ENCODE results near the gene OR2T6. TPM values are rescaled to one million over a fixed set of nuclear protein-coding genes. Genes with fewer than 3 reads are reported as not detected.
"Not testable (repeated sequence)": the region's sequence is repeated elsewhere in the genome, so short reads cannot be mapped to it uniquely, and the experiment has no call there.

Gene OR2T6
- total RNA-seq, 2 donors from 2014 or later, result 0.11 TPM; not detected in 1

GRCh38 chr1:248433811-248434415, 58.4 kb downstream of the OR2T6 start:
- 94% methylated on average over 37 of the region's 38 CpGs for WGBS
- H3K36me3 ChIP-seq; H3K9me3 ChIP-seq; H3K27me3 ChIP-seq (replicated peaks; ENCODE audit: insufficient read depth); H3K4me1 ChIP-seq (replicated peaks); H3K4me3 ChIP-seq; H3K27ac ChIP-seq; DNase-seq (ENCODE audit: low spot score); intact Hi-C loops (cut with DNase I): not testable (repeated sequence)

DNA sequence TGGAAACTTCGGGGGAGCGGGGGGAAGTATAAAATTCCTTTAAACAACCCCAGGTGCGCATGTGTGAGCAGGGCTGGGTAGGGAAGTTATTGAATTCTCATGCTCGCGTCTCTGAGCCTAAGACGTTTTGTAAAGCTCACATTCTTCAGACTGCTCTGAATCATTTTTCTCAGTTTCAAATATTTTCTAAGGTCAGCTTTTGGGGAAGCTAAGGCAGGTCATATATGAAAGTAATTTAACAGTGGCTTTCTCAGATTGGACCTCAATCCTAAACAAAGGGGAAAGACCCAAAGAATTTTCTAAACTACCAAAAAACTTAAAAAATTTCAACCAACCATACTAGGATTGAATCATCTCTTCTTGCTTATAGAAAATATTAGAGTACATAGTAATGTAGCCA, 59.4 kb downstream of the OR2T6 start:
- intact Hi-C loops (cut with DNase I); H3K9me3 ChIP-seq; H3K27me3 ChIP-seq (replicated peaks; ENCODE audit: insufficient read depth); H3K4me1 ChIP-seq (replicated peaks); H3K36me3 ChIP-seq; DNase-seq (ENCODE audit: low spot score); H3K27ac ChIP-seq; H3K4me3 ChIP-seq: not testable (repeated sequence)
- WGBS, result 81% methylated on average over 6 of the region's 6 CpGs

- H3K4me3 ChIP-seq; H3K4me1 ChIP-seq (replicated peaks); H3K27ac ChIP-seq; DNase-seq (ENCODE audit: low spot score); H3K36me3 ChIP-seq; H3K9me3 ChIP-seq; H3K27me3 ChIP-seq (replicated peaks; ENCODE audit: insufficient read depth); intact Hi-C loops (cut with DNase I): not testable (repeated sequence)
- 73% methylated on average over 3 of the region's 3 CpGs for WGBS
These were observed 60.8 kb downstream of the OR2T6 start for GRCh38 chr1:248436303-248436702.

DNA sequence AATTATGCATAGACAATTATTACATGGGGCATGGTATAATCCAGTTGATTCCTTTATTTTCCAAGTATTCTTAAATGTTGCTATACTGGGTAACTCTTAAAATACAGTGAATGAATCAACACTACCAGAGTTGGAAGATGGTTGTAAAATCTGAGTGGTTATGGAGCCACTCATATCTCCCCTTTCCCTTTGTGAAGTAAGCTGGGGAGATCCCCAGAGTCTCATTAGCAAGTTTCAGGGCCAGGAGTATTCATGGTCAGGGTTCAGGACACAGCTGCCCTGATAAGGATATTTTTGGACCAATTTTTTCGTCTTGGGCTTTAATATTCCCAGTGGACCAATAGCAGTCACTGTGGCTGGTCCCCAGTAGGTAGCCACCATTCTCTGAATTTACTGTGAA, 63.1 kb downstream of the OR2T6 start:
- 67% methylated on average over 1 of the region's 1 CpG for WGBS
- H3K9me3 ChIP-seq; H3K4me3 ChIP-seq; H3K27ac ChIP-seq; H3K27me3 ChIP-seq (replicated peaks; ENCODE audit: insufficient read depth); DNase-seq (ENCODE audit: low spot score); H3K4me1 ChIP-seq (replicated peaks); intact Hi-C loops (cut with DNase I); H3K36me3 ChIP-seq: not testable (repeated sequence)

GRCh38 chr1:248439283-248439682, 63.7 kb downstream of the OR2T6 start:
- H3K4me1 ChIP-seq (replicated peaks); H3K9me3 ChIP-seq; H3K4me3 ChIP-seq; DNase-seq (ENCODE audit: low spot score); H3K27me3 ChIP-seq (replicated peaks; ENCODE audit: insufficient read depth); H3K36me3 ChIP-seq; intact Hi-C loops (cut with DNase I); H3K27ac ChIP-seq: not testable (repeated sequence)
- 65% methylated on average over 5 of the region's 5 CpGs for WGBS

Other genes starting within 250 kb of the OR2T6 start
- not detected for gene OR2M5, start 230.6 kb upstream of the OR2T6 start, total RNA-seq
- gene OR2M2, start 200.9 kb upstream of the OR2T6 start, total RNA-seq, result not detected
- under 1 TPM in 1 of 2 donors, not detected in 1; 0.06 TPM for gene OR2M3, start 178.5 kb upstream of the OR2T6 start, total RNA-seq
- under 1 TPM in 1 of 2 donors, not detected in 1; 0.11 TPM for gene OR2M4, start 144.3 kb upstream of the OR2T6 start, total RNA-seq
- not detected for gene OR2T33, start 97.8 kb upstream of the OR2T6 start, total RNA-seq
- not detected for gene OR2T12, start 72.3 kb upstream of the OR2T6 start, total RNA-seq
- gene OR2M7, start 51.2 kb upstream of the OR2T6 start, total RNA-seq, result not detected
- under 1 TPM in 1 of 2 donors, not detected in 1; 0.68 TPM for gene OR14C36, start 27.0 kb upstream of the OR2T6 start, total RNA-seq
- gene OR2T4, start 14.1 kb upstream of the OR2T6 start, total RNA-seq, result not detected
- gene OR2T1, start 27.3 kb downstream of the OR2T6 start, total RNA-seq, result not detected
- not detected for gene OR2T2, start 69.9 kb downstream of the OR2T6 start, total RNA-seq
- 1 to 10 TPM in 1 of 2 donors, not detected in 1; 1.5 TPM for gene OR2T3, start 97.6 kb downstream of the OR2T6 start, total RNA-seq
- gene OR2T5, start 112.8 kb downstream of the OR2T6 start, total RNA-seq, result not detected
- under 1 TPM in 1 of 2 donors, not detected in 1; 0.34 TPM for gene OR2G6, start 132.3 kb downstream of the OR2T6 start, total RNA-seq
- gene OR2T29, start 187.0 kb downstream of the OR2T6 start, total RNA-seq, result not detected
- not detected for gene OR2T34, start 199.0 kb downstream of the OR2T6 start, total RNA-seq
- not detected for gene OR2T10, start 222.0 kb downstream of the OR2T6 start, total RNA-seq

Data from prostate gland (tissue), 2 donors.